Prostate gland (tissue), 2 donors: Measurements from ENCODE around the gene B9D2. TPM values are rescaled to one million over a fixed set of nuclear protein-coding genes. Genes with fewer than 3 reads are reported as not detected.

Source experiments
- DNase-seq: peaks from one replicate; pipeline ENCODE4 v3.0.0-alpha.2; 2019; ENCODE audit warnings: low spot score
- H3K27ac ChIP-seq, 2 donors: fragments of 200-600 bp; sonication (generic); 2 replicates each; pipeline ENCODE4 v1.5.1; 2017 to 2019
- H3K27me3 ChIP-seq: fragments of 200-600 bp; sonication (generic); replicated peaks from 2 replicates; pipeline ENCODE4 v1.5.1; 2019; ENCODE audit not compliant: insufficient read depth
- H3K36me3 ChIP-seq, 2 donors: fragments of 200-600 bp; sonication (generic); 1 replicate in 1 of 2; 2 replicates in 1 of 2; pipeline versions ENCODE4 v1.5.1 to v1.8.1; 2017 to 2019
- H3K4me1 ChIP-seq: fragments of 200-600 bp; sonication (generic); replicated peaks from 2 replicates; pipeline ENCODE4 v1.5.1; 2019
- H3K4me3 ChIP-seq, 2 donors: fragments of 200-600 bp; sonication (generic); 2 replicates each; pipeline ENCODE4 v1.5.1; 2017 to 2019
- H3K9me3 ChIP-seq: fragments of 200-600 bp; sonication (generic); 2 replicates; pipeline ENCODE4 v1.5.1; 2017
- CTCF ChIP-seq, 4 experiments: fragments of 200-600 bp in 2 of 4; fragments of 450-650 bp in 2 of 4; sonication (generic) in 2 of 4; IDR thresholded peaks; 1 replicate in 3 of 4; 2 replicates in 1 of 4; pipeline ENCODE4 v1.5.1; 2016 to 2019; ENCODE audit warnings: antibody characterized with exemption in 4 of 4, mild to moderate bottlenecking in 2 of 4, moderate library complexity in 2 of 4
- POLR2A ChIP-seq: fragments of 450-650 bp; IDR thresholded peaks from one replicate; pipeline ENCODE4 v1.6.1; 2016; ENCODE audit warnings: antibody characterized with exemption, mild to moderate bottlenecking
- POLR2AphosphoS5 ChIP-seq: sonication (generic); formaldehyde crosslinking; IDR thresholded peaks from one replicate; pipeline ENCODE4 v1.6.1; 2017; ENCODE audit warnings: antibody characterized with exemption
- WGBS: methylation state at CpG from one replicate; pipeline ENCODE4 v1.1.5; 2018; 5-methylcytosine and 5-hydroxymethylcytosine counted together
- intact Hi-C: fragments of 100-400 bp; cut with DNase I; formaldehyde crosslinking; loops from one replicate; pipeline ENCODE4 v1.14.2; 2022
- total RNA-seq, 2 donors: library from RNA; depleted of rRNA; stranded (reverse); fragments of >200 nt; gene quantifications; one replicate each; pipeline ENCODE4 v1.1.0, GENCODE V29; 2016

Gene B9D2
- total RNA-seq, 2 donors from 2014 or later: 10.7 to 17.1 TPM

DNA sequence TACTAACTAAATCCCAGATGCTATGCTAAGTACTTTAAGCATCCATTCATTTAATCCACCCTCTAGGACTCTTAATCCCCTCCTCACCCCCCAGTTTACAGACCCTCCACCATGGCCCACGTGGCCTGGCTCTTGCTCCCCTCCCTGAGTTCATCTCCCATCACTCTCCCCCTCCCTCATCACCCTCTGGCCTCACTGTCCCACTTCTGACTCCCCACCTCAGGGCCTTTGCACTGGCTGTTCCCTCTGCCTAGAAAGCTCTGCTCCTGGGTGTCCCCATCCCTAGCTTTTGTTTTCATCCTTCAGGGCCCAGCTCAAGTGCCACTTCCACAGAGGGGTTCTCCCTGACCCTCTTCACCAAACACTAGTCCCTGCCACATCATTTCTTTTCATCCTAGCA is 4.2 kb downstream of the B9D2 start:
- intact Hi-C loops: loop anchor here (5.0 kb wide), 1 partner anchor 37 kb away; no protein-coding TSS in a partner anchor
- no peak overlapping the region for H3K4me3 ChIP-seq
- no peaks in the 10 kb centered on the region for H3K9me3 ChIP-seq
- WGBS: 88% methylated on average over 1 of the region's 1 CpG
- no peaks in the 10 kb centered on the region for H3K36me3 ChIP-seq
- no peak overlapping the region for H3K27ac ChIP-seq
- TF ChIP-seq POLR2A: no peak
- TF ChIP-seq POLR2AphosphoS5: no peak
- no peak for TF ChIP-seq CTCF (IDR thresholded peaks at IDR 0.05)
- H3K27me3 ChIP-seq: no peaks in the 10 kb centered on the region
- no peak for DNase-seq
- peaks cover 3% of the 10 kb centered on the region for H3K4me1 ChIP-seq

- Histone ChIP-seq H3K27me3 (no peaks in the 10 kb centered on the region), H3K27ac (no peak overlapping the region), H3K4me1 (peaks cover 4% of the 10 kb centered on the region), H3K9me3 (no peaks in the 10 kb centered on the region), H3K4me3 (no peak overlapping the region), H3K36me3 (no peaks in the 10 kb centered on the region)
- no peak for DNase-seq
- WGBS: 94% methylated on average over 13 of the region's 13 CpGs
- TF ChIP-seq CTCF (IDR thresholded peaks at IDR 0.05): no peak
- TF ChIP-seq POLR2AphosphoS5: no peak
- no peak for TF ChIP-seq POLR2A
- intact Hi-C loops: loop anchor here (5.0 kb wide), 1 partner anchor 35 kb away; no protein-coding TSS in a partner anchor
Observed at GRCh38 chr19:41357746-41358145, 6.2 kb downstream of the B9D2 start.

DNA sequence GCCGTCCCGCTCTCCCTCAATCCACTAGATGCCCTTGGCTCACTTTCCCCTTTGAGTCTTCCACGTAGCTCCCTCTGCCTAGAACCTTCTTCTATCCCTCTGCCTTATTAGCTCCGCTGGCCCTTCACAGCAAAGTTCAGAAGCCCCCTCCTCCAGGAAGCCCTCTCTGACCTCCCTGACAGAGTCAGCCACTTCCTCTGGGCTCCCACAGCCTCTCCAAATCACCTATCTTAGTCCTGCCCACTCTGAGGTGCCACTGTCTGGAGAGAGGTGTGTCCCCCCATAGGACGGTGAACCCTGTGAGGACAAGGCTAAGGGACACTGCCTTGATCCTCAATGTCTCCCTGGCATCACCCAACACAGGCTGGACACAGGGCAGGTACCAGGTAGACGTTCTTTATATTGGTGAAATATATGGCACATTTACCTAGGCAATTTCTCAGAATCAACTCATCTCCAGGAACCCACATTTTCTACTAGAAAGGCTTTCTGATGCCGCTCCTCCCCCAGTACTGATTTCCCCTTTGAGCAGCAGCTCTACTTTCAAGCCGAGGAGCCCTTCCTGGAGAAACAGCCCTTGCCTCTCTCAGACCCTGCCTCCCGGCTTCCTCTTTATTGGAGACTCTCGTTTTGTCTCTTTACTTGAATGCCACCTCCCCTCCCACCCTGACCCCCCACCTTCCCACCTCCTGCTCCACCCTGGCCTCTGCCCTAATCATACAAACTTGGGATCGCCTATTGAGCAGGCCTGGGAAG is 6.8 kb downstream of the B9D2 start:
- H3K27ac ChIP-seq: no peak overlapping the region

DNA sequence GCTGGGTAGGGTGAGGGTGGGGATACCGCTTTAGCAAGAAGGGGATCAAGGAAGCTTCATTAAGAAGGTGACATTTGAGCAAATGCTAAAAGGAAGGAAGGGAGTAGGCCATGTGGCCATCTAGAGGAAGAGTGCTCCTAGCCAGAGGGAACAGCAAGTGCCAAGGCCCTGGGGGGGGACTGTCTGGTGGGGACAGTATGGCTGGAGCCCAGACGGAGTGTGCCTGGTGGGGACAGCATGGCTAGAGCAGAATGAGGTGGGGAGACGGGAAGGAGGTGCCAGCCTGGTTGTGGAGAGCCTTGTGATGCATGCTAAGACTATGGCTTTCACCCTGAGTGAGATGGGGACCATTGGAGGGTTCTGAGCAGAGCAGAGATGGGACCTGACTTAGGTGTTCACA is 8.1 kb downstream of the B9D2 start:
- Histone ChIP-seq H3K27ac (no peak overlapping the region), H3K9me3 (no peaks in the 10 kb centered on the region), H3K36me3 (no peaks in the 10 kb centered on the region), H3K4me3 (no peak overlapping the region), H3K27me3 (no peaks in the 10 kb centered on the region), H3K4me1 (peaks cover 5% of the 10 kb centered on the region)
- intact Hi-C loops: loop anchor here (5.0 kb wide), 1 partner anchor 34 kb away; no protein-coding TSS in a partner anchor
- DNase-seq: no peak
- TF ChIP-seq POLR2AphosphoS5 (no peak), POLR2A (no peak), CTCF (IDR thresholded peaks at IDR 0.05) (no peak)
- 84% methylated on average over 3 of the region's 3 CpGs for WGBS

More for the DNA sequence above, 6.8 kb downstream of the B9D2 start:
- no peak for TF ChIP-seq POLR2A
- no peak for TF ChIP-seq CTCF (IDR thresholded peaks at IDR 0.05)
- TF ChIP-seq POLR2AphosphoS5: no peak
- H3K4me3 ChIP-seq: no peak overlapping the region
- no peak for DNase-seq
- intact Hi-C loops: loop anchor here (5.0 kb wide), 1 partner anchor 35 kb away; no protein-coding TSS in a partner anchor
- no peaks in the 10 kb centered on the region for H3K27me3 ChIP-seq
- 86% methylated on average over 11 of the region's 11 CpGs for WGBS
- H3K36me3 ChIP-seq: no peaks in the 10 kb centered on the region
- no peaks in the 10 kb centered on the region for H3K9me3 ChIP-seq
- peaks cover 5% of the 10 kb centered on the region for H3K4me1 ChIP-seq

DNA sequence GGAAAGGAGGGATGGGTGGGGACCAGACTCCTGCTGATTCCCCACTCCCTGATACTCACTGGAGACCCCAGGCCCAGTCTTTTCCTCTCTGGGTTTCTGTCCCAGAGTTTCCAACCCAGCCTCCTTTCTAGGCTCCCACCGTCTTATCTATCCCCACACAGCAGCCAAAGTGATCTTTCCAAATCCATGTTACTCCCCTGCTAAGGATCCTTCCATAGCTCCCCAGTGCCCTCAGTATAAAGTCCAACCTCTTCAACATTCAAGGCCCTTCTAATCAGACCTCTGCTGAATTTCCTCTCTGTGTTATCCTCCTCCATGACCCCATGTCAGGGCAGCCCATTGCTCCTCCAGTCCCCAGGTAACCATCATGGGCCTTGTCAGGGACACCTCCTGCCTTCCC is 8.9 kb downstream of the B9D2 start:
- no peak for DNase-seq
- no peaks in the 10 kb centered on the region for H3K36me3 ChIP-seq
- intact Hi-C loops: loop anchor here (5.0 kb wide), 1 partner anchor 33 kb away; no protein-coding TSS in a partner anchor
- H3K27me3 ChIP-seq: no peaks in the 10 kb centered on the region
- H3K9me3 ChIP-seq: no peaks in the 10 kb centered on the region
- H3K4me3 ChIP-seq: no peak overlapping the region
- H3K4me1 ChIP-seq: peaks cover 5% of the 10 kb centered on the region
- H3K27ac ChIP-seq: no peak overlapping the region
- WGBS: 79% methylated on average over 1 of the region's 1 CpG
- TF ChIP-seq POLR2A (no peak), POLR2AphosphoS5 (no peak)
